ENCODE measurements around the gene CCDC9.

- TF ChIP-seq POLR2A (IDR thresholded peaks at IDR 0.05; ENCODE audit: low read length) (no peak), GATA1 (IDR thresholded peaks at IDR 0.05; ENCODE audit: low read depth, low read length) (no peak)
Measured at GRCh38 chr19:47306303-47306702, 50.0 kb downstream of the CCDC9 start.

Measured in erythroblast (primary cell).